Measurements from ENCODE around the gene ZNF385B. TPM values are rescaled to one million over a fixed set of nuclear protein-coding genes. Genes with fewer than 3 reads are reported as not detected.

ZNF385B gene
- total RNA-seq, 1 donor from 2014 or later = not detected

DNA sequence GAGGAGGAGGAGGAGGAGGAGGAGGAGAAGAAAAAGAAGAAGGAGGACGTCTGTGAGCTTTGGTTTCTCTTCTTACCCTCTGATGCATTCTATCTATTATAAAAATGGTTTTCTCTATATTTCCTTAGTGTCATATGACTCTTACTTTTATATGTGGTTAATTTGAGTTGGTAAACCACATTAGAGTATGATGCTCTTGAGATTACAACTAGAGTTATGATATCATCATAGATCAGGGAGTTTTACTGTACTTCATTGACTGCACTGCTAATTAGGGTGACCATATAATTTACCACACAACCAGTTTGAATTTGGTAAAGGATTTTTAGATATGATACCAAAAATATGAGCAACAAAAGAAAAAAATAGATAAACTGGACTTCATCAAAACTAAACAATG lies 166.4 kb downstream of the ZNF385B start:
- no peak overlapping the region for H3K27ac Mint-ChIP-seq (ENCODE audit: unreplicated experiment)
- no peaks in the 10 kb centered on the region for H3K9me3 Mint-ChIP-seq (ENCODE audit: unreplicated experiment)

DNA sequence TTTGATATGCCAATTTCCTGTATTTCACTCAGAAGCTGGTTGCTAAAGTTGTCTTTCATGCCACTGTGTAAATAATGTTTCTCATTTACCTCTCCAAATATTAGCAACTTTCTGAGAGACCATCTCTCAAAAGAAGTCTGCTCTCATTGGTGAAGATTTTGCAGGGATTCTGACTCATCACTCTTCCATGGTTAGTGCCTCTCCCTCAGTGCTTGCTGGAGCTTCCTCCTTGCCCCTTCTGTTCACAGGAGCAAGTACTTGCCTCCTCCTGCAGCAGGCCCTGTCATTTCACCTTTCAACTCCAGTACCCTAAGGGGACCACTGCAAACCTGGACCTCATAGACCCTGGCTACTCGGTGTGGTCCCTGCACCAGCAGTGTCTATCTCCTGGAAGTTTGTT lies 168.8 kb downstream of the ZNF385B start:
- Mint-ChIP-seq H3K4me3 (ENCODE audit: unreplicated experiment) (no peak overlapping the region), H3K4me1 (ENCODE audit: low read depth, unreplicated experiment) (no peaks in the 10 kb centered on the region), H3K9me3 (ENCODE audit: unreplicated experiment) (no peaks in the 10 kb centered on the region), H3K36me3 (ENCODE audit: unreplicated experiment) (no peaks in the 10 kb centered on the region), H3K27ac (ENCODE audit: unreplicated experiment) (no peak overlapping the region), H3K27me3 (ENCODE audit: unreplicated experiment) (no peaks in the 10 kb centered on the region)
- no peak for DNase-seq
- TF ChIP-seq, protein P1, sequence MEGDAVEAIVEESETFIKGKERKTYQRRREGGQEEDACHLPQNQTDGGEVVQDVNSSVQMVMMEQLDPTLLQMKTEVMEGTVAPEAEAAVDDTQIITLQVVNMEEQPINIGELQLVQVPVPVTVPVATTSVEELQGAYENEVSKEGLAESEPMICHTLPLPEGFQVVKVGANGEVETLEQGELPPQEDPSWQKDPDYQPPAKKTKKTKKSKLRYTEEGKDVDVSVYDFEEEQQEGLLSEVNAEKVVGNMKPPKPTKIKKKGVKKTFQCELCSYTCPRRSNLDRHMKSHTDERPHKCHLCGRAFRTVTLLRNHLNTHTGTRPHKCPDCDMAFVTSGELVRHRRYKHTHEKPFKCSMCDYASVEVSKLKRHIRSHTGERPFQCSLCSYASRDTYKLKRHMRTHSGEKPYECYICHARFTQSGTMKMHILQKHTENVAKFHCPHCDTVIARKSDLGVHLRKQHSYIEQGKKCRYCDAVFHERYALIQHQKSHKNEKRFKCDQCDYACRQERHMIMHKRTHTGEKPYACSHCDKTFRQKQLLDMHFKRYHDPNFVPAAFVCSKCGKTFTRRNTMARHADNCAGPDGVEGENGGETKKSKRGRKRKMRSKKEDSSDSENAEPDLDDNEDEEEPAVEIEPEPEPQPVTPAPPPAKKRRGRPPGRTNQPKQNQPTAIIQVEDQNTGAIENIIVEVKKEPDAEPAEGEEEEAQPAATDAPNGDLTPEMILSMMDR (IDR thresholded peaks at IDR 0.05; ENCODE audit: partially characterized antibody, unreplicated experiment) = no peak

More for the DNA sequence above, 166.4 kb downstream of the ZNF385B start:
- Mint-ChIP-seq H3K36me3 (ENCODE audit: unreplicated experiment) (no peaks in the 10 kb centered on the region), H3K4me1 (ENCODE audit: low read depth, unreplicated experiment) (no peaks in the 10 kb centered on the region), H3K27me3 (ENCODE audit: unreplicated experiment) (no peaks in the 10 kb centered on the region), H3K4me3 (ENCODE audit: unreplicated experiment) (no peak overlapping the region)
- TF ChIP-seq, protein P1 (IDR thresholded peaks at IDR 0.05; ENCODE audit: partially characterized antibody, unreplicated experiment) = no peak
- DNase-seq = no peak

DNA sequence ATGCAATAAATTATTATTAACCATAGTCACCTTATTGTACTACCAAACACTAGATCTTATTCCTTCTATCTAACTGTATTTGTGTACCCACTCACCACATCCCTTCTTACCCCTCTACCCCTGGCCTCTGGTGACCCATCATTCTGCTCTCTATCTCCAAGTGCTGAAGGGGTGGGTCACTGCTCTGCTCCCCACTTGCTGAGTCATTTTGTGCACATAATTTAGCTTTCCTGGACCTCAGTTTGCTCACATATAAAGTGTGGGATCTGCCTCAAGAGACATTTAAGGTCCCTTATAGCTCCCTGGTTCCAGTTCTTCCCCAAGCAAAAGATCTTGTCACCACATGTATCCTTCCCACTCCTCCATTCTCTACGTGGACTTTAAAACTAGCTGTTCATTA lies 169.4 kb downstream of the ZNF385B start:
- Mint-ChIP-seq H3K36me3 (ENCODE audit: unreplicated experiment) (no peaks in the 10 kb centered on the region), H3K4me1 (ENCODE audit: low read depth, unreplicated experiment) (no peaks in the 10 kb centered on the region), H3K27ac (ENCODE audit: unreplicated experiment) (no peak overlapping the region), H3K4me3 (ENCODE audit: unreplicated experiment) (no peak overlapping the region), H3K9me3 (ENCODE audit: unreplicated experiment) (no peaks in the 10 kb centered on the region), H3K27me3 (ENCODE audit: unreplicated experiment) (no peaks in the 10 kb centered on the region)
- TF ChIP-seq, protein P1 (IDR thresholded peaks at IDR 0.05; ENCODE audit: partially characterized antibody, unreplicated experiment) = no peak
- no peak for DNase-seq

DNA sequence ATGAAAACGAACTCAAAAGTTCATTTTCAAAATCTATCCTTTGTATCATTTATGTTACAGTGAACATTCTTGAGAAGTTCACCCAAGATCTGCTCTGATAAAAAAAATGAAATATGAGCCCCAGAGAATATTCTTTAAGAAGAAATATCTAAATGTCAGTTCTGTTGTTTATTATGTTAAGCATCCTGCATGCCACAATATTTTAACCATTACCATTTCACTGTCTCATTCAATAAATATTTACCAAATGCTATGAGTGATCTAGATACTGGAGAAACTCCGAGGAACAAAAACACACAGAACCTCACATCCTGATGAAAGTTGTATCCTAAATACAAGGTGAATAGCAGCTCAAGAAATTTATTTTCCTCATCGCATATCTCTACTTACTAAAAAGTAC lies 170.2 kb downstream of the ZNF385B start:
- Mint-ChIP-seq H3K9me3 (ENCODE audit: unreplicated experiment) (no peaks in the 10 kb centered on the region), H3K27ac (ENCODE audit: unreplicated experiment) (no peak overlapping the region), H3K27me3 (ENCODE audit: unreplicated experiment) (no peaks in the 10 kb centered on the region), H3K4me3 (ENCODE audit: unreplicated experiment) (no peak overlapping the region), H3K4me1 (ENCODE audit: low read depth, unreplicated experiment) (no peaks in the 10 kb centered on the region), H3K36me3 (ENCODE audit: unreplicated experiment) (no peaks in the 10 kb centered on the region)
- DNase-seq = no peak
- TF ChIP-seq, protein P1 (IDR thresholded peaks at IDR 0.05; ENCODE audit: partially characterized antibody, unreplicated experiment) = no peak

DNA sequence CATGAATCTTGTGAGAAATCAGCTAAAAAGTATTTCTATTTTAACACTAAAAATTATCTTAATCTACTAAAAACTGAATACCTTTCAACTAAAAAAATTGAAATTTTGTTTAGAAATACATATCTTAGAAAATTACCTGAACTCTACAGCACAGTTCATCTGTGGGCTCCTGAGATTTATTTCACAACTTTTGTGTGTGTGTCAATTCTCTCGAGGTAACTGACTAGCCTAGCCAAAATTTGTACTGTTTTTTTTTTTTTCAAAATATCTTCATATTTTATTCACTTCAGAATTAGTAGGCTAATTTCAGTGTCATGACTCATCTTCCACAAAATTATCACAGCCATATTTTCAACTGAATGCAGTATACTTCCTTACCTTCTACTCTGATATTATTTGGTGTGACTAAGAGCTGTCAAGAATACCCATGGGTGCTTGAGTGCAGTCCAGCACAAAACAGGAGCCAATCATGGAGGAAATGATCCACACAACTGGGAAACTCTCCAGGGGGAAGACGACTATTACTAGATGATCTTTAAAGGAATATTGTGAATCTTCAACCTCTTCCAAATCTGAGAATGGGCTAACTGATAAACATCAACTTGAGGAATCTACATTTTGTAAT lies 174.6 kb downstream of the ZNF385B start:
- peaks cover 1% of the 10 kb centered on the region for H3K9me3 Mint-ChIP-seq (ENCODE audit: unreplicated experiment)
- no peaks in the 10 kb centered on the region for H3K36me3 Mint-ChIP-seq (ENCODE audit: unreplicated experiment)
- H3K27ac Mint-ChIP-seq (ENCODE audit: unreplicated experiment) = no peak overlapping the region
- no peak for DNase-seq
- no peaks in the 10 kb centered on the region for H3K4me1 Mint-ChIP-seq (ENCODE audit: low read depth, unreplicated experiment)
- H3K4me3 Mint-ChIP-seq (ENCODE audit: unreplicated experiment) = no peak overlapping the region
- TF ChIP-seq, protein P1 (IDR thresholded peaks at IDR 0.05; ENCODE audit: partially characterized antibody, unreplicated experiment) = no peak
- H3K27me3 Mint-ChIP-seq (ENCODE audit: unreplicated experiment) = no peaks in the 10 kb centered on the region
